GM18511 (cell line): ENCODE results near the gene KRT32.

Experiments used
- ATAC-seq: cut with Tn5 transposase; IDR thresholded peaks from one replicate; pipeline ENCODE4 v1.9.1; 2021; ENCODE audit warnings: mild to moderate bottlenecking, moderate library complexity; ENCODE audit not compliant: unreplicated experiment

The KRT32 gene

DNA sequence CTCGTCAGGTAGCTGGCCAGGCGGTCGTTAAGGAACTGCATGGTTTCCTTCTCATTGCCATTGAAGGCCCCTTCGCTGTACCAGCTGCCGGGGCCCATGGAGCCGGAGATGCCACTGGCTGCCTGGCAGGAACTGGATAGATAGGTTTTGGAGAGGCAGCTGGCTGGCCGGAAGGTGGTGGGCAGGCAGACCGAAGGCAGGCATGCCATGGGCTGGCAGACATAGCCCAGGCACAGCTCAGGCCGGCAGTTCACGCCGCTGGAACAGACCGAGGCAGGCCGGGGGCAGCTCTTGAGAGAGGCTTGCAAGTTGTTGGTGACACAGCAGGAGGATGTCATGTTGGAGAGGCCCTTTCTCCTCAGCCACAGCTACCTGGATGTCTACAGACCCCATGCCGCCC, at the start of gene KRT32:
Gene KRT32 (minus strand): TSS at position 399 of the 400 bp plus-strand sequence. CDS start 61 bp downstream, at position 338.
- ATAC-seq: no peak

DNA sequence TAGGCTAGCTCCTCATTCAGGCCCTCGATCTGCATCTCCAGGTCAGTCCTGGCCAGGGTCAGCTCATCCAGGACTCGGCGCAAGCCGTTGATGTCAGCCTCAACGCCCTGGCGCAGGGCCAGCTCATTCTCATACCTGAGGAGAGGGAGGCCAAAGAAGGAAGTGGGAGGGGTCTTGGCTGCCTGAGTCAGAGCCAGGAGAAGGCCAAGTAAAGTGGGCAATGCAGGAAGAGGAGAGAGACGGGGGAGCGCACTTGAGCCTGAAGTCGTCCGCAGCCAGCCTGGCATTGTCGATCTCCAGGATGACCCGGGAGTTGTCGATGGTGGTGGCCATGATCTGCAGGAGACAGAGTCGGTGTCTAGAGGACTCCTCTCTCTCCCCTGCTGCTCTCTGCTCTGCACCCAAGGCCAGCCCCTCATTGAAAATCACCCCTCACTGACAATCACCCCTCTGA, 49.7 kb upstream of the KRT32 start:
- no peak for ATAC-seq

DNA sequence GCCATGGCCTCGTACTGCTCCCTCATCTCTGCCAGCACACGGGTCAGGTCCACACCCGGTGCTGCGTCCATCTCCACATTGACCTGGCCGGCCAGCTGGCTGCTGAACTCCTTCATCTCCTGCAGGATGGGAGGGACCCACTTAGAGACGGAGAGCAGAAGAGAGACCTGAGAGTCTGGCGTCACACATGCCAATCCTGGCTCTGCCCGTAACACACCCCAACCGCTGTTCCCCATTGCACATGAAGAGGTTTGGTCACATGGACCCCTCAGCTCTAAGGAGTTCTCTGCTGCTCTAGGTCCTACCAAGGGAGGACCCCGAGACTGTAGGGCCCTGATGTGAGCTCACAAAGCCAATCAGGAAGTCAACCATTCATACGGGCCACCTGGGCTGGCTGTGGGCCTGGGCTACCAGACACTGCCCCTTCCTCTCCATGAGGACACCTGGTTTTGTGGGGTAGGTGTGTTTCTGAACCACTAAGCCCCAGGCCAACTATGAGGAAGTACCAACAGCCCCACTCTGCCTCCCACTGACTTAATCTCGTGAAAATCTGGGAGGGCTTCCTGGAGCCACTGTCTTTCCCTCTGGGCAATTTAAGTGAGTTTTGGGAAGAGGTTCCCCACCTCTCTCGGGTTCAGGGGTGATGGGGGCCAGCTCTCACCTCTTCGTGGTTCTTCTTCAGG, 49.1 kb upstream of the KRT32 start:
- ATAC-seq: no peak

DNA sequence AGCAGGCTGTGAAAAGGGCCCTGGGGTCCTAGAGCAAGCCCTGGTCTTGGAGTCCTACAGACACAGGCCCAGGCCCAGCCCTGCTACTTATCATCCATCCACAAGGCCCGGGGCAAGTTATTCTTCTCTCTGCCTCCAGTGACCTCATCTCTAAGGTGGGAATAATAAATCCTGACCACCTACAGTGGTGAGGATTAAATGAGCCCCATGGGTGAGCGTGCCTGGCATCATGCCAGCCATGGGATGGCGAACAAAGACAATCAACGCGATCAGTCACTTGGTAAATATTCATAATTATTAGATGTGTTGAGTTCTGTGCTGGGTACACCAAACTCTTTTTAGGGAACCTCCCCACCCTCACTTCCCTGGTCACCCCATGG, 46.0 kb upstream of the KRT32 start:
- no peak for ATAC-seq

DNA sequence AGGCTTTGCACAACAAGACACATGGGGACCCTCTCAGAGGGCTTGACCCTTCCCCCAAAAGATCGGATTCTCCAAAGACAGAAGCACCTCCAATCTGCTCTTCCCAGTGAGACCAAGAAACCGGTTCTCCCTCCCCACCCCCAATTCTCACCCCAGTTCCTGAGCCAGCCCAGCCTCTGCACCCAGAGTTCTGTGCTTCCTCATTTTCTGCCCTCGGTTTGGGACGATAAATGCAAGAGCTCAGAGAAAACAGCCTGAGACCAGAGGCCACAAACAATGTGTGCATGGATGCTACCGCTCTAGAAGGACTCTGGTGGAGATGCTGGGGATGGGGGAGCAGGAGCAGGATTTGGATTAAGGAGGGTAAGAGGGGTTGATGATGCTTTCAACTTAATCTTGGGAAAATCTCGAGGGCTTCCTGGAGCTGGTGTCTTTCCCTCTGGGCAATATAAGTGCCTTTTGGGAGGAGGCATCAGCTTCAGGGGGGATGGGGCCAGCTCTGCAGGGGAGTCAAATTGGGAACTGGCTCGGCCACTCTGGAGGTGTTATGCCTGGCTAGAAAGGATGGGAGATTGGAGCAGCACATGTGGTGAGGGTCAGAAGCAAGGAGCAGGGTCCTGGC, 45.5 kb upstream of the KRT32 start:
- ATAC-seq: no peak

DNA sequence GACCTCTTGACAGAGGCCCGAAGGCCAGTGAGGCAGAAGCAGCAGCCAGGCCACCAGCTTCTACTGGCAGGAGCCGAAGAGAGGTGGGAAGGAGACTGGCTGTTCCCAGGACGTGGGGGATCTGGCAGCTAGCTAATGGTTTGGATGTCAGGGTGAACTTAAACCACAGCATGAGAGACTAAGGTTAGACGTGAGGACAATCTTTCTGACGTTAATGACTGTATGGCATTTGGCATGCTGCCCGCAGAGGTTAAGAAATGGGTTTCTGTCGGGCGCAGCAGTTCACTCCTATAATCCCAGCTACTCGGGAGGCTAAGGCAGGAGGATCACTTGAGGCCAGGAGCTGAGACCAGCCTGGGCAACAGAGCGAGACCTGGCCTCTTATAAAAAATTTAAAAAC, 44.5 kb upstream of the KRT32 start:
- ATAC-seq: no peak

DNA sequence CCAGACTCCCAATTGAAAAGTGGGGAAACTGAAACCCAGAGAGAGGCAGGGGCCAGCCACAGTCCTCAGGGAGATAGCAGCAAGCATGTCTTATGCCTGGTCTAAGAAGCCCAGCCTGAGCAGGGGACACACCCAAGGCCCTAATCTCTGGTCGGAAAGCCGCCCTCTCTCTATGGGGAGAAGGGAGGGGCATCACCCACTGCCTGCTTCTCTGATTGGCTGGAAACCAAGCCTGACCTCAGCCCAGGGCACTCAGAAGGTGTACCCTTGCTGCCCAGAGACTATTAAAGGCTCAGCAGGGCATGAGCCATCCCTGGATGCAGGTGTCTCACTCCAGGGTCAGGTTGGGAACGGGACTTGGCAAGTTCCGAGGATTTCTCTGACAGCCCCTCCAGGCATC, 43.9 kb upstream of the KRT32 start:
- no peak for ATAC-seq

DNA sequence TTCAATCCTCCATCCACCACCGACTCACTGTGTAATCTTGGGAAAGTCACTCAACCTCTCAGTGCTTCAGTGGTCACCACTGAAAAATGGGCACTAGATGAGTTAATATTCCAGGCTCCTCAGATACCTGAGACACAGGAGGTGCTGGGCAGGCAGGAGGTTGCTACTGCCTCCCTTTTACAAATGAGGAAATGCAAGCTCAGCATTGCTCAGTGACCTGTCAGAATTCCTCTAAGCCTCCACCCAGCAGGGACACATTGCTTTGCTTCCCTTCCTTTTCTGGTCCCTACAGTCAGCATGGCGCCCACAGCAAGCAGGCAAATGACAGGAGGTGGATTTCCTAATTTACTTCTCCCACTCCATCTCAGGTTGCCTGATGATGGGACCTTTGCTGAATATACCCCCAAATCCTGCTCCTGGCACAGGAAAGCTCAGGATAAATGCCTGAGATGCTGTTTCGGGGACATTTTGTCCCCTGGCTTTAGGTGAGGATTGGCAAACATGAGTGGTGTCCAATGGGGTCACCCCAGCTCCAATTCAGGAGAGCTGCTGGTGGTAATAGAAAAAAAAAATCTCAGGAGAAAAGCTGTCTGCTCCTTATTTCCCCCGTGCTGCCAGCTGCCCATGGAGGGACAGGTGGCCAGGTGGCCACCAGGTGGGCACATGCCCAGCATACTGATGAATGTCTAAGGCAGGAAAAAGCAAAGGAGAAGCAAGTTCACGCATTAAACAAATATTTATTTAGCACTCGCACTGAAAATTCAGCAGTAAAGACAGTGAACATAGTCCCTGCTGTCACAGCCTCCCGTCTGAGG, 43.3 kb upstream of the KRT32 start:
- no peak for ATAC-seq

DNA sequence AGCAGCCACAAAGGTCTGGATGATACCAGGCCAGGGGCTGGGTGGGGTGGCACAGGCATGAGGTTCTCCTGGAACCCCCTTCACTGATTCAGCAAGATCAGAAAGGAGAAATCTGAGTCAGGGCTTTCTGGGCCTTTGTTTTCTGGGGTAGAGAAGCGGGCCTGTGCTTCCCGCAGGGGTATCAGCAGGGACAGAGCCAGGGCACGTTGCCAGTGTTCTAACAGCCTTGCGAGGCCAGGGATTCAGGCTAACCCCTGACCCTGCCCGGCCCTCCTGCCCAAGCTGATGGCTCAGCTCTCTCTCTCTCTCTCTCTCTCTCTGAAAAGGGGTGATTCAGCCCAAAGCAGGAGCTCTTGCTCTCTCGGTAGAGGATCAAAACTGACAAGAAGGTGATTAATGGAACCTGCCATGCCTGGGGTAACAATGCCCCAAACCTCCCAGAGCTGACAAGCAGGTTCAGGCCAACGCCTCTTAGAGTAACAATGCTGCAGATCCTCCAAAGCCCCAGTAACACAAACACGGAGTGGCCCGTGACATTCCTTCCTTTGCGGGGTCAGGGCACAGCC, 40.2 kb upstream of the KRT32 start:
- ATAC-seq: no peak

DNA sequence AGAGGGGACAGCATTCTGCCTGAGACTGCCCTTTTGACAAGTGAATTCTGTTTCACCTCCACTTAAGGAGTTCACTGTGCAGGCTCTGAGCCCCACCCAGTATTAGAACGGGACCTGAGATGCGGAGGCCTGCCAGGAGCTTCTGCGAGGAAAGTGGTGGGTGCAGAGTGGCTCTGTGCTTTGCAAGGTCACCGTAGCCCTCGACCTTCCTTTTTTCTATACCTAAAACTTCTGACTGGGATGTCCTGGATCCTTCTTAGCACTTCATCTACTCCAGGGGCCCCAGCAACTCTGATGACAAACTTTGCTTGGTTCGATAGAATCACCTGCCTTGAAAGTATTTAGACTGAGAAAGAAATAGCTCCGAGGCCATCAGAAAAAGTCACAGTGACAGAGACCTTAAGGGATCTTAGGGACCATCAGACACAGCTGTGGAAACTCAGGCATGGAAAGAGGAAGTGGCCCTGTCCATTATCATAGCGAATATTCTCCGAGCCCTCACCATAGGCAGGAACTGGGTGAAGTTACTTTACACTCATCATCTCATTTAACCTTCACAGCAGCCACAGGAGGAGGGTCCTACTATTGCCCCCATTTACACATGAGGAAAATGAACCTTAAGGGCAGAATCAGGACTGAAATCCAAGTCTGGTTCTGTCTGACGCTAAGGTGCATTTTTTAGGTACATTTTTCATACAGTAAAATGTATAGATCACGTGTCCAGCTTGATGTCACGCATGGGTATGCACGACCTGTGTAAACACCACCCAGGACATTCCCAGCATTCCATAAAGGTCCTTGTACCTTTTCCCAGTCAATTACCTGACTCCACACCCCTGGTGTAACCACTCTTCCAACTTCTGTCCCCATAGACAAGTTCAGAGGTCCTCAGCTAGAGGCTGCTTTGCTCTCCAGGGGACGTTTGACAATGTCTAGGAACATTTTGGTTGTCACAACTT, 38.9 kb upstream of the KRT32 start:
- no peak for ATAC-seq

DNA sequence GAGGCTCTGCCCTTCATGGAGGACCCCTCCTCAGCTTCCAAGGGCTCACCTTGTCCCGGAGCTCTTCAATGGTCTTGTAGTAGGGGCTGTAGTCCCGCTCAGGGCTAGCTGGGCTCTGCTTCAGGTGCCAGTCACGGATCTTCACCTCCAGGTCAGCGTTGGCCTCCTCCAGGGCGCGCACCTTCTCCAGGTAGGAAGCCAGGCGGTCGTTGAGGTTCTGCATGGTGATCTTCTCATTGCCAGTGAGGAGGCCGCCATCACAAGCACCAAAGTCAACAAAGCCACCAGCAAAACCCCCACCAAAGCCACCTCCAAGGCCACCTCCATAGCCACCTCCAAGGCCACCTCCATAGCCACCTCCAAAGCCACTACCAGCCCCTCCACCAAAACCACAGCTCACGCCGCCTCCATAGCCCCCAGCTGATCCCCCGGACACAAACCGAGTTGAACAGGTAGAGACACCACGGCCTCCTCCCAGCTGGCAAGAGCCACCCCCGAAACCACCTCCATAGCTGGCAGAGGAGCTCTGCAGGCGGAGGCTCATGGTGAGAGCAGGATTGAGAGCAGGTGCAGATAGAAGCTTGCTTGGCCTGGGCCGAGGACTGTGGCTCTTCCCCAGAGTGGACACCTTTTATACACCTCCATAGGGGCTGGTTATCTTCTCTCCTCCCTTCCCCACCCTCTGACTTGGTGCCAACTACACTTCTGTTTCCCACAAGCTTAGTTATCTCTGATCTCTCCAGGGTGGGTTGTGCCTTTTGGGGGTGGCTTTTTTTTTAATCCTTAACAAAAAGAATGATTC, 38.0 kb upstream of the KRT32 start, which contains the start of gene KRT13:
Gene KRT13 (minus strand): TSS at position 606 of the 802 bp plus-strand sequence. CDS start 62 bp downstream, at position 544.
- no peak for ATAC-seq

DNA sequence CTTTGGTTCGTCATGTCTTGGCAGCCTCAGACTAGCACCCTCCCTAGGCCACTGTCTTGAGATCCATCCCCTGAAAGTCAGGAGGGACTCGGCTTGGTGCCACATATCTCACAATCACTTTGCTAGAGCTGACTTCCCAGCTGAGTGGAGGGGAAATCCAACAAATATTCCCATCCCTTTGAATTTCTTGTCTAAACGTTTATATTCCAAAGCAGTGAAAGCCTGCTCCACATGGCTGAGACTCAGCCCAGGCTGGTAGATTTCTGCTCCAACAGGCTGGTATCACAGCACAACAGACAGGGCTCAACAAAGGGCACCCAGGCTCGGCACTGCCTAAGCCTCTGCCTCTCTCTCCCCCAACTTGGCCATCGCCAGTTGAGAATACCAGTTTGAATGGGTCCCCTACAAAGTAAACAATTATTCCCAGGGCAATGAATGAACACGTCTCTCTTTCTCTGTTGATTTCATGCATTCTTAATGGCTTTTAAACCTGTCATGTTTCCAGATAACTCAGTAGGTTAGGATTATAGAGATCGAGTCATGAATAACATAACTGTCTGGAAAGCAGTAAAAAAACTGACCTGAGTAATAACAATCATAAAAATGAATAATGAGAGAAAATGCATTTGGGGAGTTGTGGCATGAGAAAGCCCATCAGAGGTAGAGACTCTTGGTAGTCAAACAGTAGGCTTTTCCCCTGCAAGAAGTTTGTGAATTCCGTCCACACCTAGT, 37.2 kb upstream of the KRT32 start:
- no peak for ATAC-seq

DNA sequence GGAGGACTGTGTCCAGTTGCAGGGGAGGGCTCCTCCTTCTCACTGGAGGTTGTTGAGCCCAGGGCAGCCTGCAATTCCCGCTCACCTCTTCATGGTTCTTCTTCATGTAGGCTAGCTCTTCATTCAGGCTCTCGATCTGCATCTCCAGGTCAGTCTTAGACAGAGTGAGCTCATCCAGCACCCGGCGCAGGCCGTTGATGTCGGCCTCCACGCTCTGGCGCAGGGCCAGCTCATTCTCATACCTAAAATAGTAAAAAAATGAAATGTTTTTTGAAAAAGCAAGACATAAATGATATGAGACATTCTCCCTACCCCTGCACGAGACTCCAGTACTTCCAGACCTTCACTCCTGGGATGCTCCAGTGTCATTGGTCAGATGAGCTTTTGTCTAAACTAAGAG, 36.0 kb upstream of the KRT32 start:
- ATAC-seq: no peak

DNA sequence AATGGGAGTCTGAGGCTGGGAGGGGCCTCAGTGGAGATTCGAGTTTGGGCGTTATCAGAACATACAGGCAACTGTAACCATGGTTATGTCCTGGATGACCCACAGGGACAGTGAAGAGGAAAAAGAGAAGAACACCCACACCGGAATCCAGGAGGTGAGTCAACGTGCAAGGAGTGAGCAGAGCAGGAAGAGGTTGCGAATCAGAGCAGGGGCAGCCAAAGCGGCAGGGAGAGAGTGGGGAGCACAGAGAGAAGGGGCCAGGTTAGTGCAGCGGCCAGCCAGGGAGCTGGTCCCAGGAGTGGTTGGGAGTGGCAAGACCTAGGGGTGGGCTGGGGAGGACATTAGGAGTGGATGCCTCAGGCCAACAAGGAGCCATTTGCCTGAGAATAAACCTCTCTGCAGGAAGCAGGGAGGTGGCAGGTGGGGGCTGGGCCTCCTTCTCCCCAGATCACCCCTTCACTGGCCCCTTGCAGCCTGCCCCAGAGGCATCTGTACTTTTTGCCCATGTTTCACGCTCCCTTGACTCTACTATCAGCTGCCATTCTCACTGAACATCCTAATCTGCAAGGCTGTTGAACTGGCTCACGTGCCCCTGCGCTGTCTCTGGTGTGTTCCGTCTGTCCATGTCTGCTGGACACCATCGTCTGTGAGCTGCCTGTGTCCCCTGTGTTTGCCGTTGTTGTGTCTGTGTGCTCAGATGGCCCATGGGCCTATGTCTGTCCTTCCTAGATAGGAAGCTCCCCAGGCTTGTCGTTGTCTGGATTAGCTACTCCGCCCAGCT, 33.1 kb upstream of the KRT32 start:
- ATAC-seq: no peak

DNA sequence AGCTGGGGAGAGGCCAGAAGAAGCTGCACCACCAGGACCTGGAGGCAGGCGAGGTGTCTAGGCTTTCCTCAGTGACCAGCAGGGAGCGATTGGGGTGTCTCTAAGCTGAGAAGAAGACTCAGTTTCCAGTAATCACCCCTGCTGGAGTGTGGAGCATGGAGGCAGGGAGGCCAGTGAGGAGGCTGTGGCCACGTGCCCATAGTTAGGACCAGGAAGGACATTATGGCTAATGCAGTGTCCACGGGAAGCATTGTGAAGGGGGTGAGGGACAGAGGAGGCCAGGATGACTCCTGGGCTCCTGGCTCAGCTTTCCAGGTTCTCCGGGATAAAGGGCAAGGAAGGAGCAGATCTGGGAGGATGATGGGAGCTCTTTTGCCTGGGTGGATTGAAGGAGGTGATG, 32.5 kb upstream of the KRT32 start:
- ATAC-seq: no peak

DNA sequence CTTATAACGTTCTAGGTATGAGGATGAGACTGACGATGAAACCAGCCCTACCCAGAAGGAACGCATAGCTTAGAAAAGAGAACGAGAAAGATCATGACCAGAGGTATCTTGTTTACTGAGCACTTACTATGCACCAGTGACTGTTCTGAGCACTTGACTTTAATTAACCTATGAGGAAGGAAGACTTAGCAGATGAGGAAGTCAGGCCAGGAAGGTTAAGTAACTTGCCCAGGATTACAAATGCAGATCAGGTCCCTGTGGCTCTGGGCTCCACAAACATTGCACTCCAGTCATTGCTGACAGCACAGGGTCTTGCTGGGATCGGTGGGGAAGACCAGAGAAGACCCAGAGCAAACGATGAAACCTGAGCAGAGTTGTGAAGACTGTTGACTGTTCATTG, 31.1 kb upstream of the KRT32 start:
- ATAC-seq: no peak

DNA sequence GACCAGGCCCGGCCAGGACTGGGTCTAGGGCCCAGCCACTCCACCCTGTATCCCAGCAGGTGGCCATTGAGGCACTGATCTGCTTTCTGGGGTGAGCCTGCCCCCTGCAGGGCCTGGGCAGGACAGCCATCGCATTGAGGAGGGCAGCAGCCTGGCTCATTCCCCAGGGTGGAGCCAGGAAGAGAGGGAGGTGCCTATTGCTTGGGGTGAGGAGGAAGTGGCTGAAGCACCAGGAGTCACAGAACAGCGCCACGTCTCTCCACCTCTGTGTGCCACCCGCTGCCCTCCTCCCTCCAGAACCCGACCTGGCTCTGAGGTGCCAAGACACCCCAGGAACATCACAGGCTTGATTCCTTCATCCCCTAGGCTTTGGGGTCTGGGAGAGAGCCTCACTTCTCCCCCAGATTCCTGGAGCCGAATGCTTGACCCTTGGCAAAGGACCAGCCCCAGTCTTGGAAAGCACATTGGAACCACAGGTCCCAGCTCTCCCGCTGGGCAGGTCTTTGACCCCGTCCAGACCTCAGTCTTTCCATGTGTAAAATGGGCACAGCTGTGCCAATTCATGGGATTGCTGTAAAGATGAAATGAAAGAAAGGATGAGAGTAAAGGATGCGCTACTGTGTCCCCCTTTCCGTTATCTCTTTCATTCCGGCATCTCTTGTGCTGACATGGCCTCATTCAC, 29.8 kb upstream of the KRT32 start:
- ATAC-seq: peak; percentile 75

DNA sequence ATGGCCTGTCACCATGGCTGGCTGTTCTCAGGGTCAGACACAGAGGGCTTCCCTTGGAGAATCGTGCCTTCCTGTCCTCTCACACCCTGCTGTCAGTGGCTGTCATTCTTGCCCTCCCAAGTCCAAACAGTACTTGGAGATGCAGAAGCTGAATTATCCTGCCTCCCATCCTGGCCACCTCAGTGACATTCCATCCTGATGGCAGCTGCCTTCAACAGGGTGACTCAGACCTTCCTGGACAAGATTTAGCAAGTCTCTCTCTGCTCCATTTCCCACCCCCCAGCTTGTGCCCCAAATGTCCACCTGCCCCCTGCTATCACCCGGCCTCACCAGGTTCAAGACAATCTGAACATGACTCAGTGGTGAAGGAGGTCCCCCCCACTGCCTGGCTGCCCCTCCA, 27.3 kb upstream of the KRT32 start:
- ATAC-seq: no peak
